GM12864 (cell line): Measurements from ENCODE around the gene IMPDH1.

ENCODE experiments used
- DNase-seq: peaks from one replicate; pipeline ENCODE4 v3.0.0-alpha.2; 2011; ENCODE audit warnings: low read depth
- H3K4me3 ChIP-seq: 2 replicates; pipeline ENCODE4 v1.5.1; 2011; ENCODE audit warnings: mild to moderate bottlenecking, low read depth, low read length, control low read depth
- CTCF ChIP-seq: IDR thresholded peaks from 2 replicates; pipeline ENCODE4 v1.5.1; 2011; ENCODE audit warnings: low read depth, mild to moderate bottlenecking, moderate library complexity, low read length, control low read depth, inconsistent platforms; ENCODE audit errors: missing control alignments

The IMPDH1 gene

DNA sequence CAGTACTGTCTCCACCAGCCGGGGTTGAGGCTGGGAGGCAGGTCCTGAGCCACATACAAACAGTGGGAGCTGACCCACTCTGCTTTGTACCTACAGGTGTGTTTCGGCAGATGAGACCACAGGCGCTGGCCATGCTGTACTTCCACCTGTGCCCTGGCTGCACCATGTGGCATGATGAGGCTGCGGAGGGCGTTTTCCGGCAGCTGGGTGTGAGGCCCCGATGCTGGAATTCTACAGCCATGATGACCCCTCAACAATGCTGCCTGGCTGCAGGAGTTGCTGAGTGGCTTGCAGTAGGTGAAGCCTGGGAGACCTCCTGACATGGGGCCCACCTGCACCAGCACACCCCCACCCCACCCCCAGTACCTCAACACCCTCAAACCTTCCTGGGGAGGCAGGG is 18.0 kb downstream of the IMPDH1 start:
- no peak for DNase-seq
- no peak overlapping the region for H3K4me3 ChIP-seq
- no peak for TF ChIP-seq CTCF

- no peak for TF ChIP-seq CTCF
- H3K4me3 ChIP-seq: no peak overlapping the region
- no peak for DNase-seq
Observed at GRCh38 chr7:128390871-128391565, 18.8 kb downstream of the IMPDH1 start.

- DNase-seq: no peak
- no peak overlapping the region for H3K4me3 ChIP-seq
- no peak for TF ChIP-seq CTCF
Observed at GRCh38 chr7:128389618-128390329, 20.0 kb downstream of the IMPDH1 start.

- no peak overlapping the region for H3K4me3 ChIP-seq
- TF ChIP-seq CTCF: no peak
- no peak for DNase-seq
Observed at GRCh38 chr7:128389085-128389617, 20.6 kb downstream of the IMPDH1 start.

GRCh38 chr7:128388145-128388485 is 21.7 kb downstream of the IMPDH1 start:
- no peak overlapping the region for H3K4me3 ChIP-seq
- no peak for TF ChIP-seq CTCF
- no peak for DNase-seq

- no peak overlapping the region for H3K4me3 ChIP-seq
- TF ChIP-seq CTCF: peak; percentile 93
- DNase-seq: no peak
Observed at GRCh38 chr7:128387216-128388144, 22.3 kb downstream of the IMPDH1 start.
